Neural cell (in vitro differentiated cells): ENCODE measurements around the gene PPP2R5A.

Experiments
- POLR2AphosphoS5 ChIP-seq: IDR thresholded peaks from 2 replicates; pipeline ENCODE4 v1.6.1; 2012
- TF ChIP-seq, protein P1 (sequence below): fragments of 450-650 bp; IDR thresholded peaks from 2 replicates; pipeline ENCODE4 v1.5.1; 2014; ENCODE audit warnings: antibody characterized with exemption, mild to moderate bottlenecking, moderate library complexity; ENCODE audit not compliant: poor library complexity, severe bottlenecking

DNA sequence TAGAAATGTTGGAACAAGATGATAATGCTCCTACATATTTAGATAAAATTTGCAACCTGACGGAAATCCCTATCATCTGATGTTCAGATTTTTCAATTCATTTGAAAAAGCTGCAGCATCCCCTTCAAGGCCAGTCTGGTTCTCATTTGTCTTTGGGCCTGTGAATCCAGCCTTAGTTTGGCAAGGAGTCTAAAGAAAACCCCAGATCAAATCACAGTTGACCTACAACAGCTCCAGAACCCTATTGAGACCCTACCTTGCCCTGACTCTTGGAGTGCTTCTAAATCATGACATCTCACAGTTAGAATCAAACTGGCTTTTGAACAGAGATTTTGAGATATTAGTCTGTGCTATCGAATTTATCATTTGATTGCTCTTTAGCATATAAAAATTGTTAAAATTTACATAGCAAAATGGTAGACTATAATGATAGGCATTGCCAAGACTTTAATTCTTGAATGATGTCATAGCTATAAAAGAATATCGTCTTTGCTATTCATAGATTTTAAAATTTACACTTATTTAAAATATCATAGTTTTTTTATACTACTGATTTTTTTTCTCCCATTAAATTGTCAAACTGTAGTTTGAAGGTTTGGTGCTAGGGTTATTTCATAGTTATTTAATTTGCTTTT, 2.2 kb downstream of the PPP2R5A start:
- TF ChIP-seq, protein P1, sequence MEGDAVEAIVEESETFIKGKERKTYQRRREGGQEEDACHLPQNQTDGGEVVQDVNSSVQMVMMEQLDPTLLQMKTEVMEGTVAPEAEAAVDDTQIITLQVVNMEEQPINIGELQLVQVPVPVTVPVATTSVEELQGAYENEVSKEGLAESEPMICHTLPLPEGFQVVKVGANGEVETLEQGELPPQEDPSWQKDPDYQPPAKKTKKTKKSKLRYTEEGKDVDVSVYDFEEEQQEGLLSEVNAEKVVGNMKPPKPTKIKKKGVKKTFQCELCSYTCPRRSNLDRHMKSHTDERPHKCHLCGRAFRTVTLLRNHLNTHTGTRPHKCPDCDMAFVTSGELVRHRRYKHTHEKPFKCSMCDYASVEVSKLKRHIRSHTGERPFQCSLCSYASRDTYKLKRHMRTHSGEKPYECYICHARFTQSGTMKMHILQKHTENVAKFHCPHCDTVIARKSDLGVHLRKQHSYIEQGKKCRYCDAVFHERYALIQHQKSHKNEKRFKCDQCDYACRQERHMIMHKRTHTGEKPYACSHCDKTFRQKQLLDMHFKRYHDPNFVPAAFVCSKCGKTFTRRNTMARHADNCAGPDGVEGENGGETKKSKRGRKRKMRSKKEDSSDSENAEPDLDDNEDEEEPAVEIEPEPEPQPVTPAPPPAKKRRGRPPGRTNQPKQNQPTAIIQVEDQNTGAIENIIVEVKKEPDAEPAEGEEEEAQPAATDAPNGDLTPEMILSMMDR, result no peak
- no peak for TF ChIP-seq POLR2AphosphoS5
